Fibroblast of pulmonary artery (primary cell): Measurements from ENCODE around the gene RABGAP1L.
"Not testable (repeated sequence)": the region's sequence is repeated elsewhere in the genome, so short reads cannot be mapped to it uniquely, and the experiment has no call there.

Source experiments
- DNase-seq: peaks from one replicate; pipeline ENCODE4 v3.0.0-alpha.2; 2010; ENCODE audit warnings: low read depth
- H3K4me3 ChIP-seq: replicated peaks from 2 replicates; pipeline ENCODE4 v1.5.1; 2011; ENCODE audit warnings: low read depth, mild to moderate bottlenecking, control low read depth, low read length, moderate library complexity
- CTCF ChIP-seq: IDR thresholded peaks from 2 replicates; pipeline ENCODE4 v1.5.1; 2011; ENCODE audit warnings: mild to moderate bottlenecking, control low read depth, low read length, inconsistent platforms; ENCODE audit errors: missing control alignments

The RABGAP1L gene

GRCh38 chr1:174224641-174225040, 65.3 kb downstream of the RABGAP1L start:
- no peak overlapping the region for H3K4me3 ChIP-seq
- TF ChIP-seq CTCF = no peak
- DNase-seq = no peak

GRCh38 chr1:174225499-174226204, 66.3 kb downstream of the RABGAP1L start:
- TF ChIP-seq CTCF = no peak
- H3K4me3 ChIP-seq = no peak overlapping the region
- no peak for DNase-seq

- TF ChIP-seq CTCF = no peak
- peak; percentile 47 for DNase-seq
- no peak overlapping the region for H3K4me3 ChIP-seq
Observed at GRCh38 chr1:174230399-174230798, 71.1 kb downstream of the RABGAP1L start.

- H3K4me3 ChIP-seq = no peak overlapping the region
- no peak for TF ChIP-seq CTCF
Observed at GRCh38 chr1:174232761-174233160, 73.4 kb downstream of the RABGAP1L start.

GRCh38 chr1:174238845-174239501, 79.7 kb downstream of the RABGAP1L start:
- not testable (repeated sequence) for H3K4me3 ChIP-seq, DNase-seq

More at GRCh38 chr1:174232761-174233160, 73.4 kb downstream of the RABGAP1L start:
- no peak for DNase-seq

- no peak overlapping the region for H3K4me3 ChIP-seq
- DNase-seq = no peak
- TF ChIP-seq CTCF = no peak
Observed at GRCh38 chr1:174239541-174239940, 80.2 kb downstream of the RABGAP1L start.

GRCh38 chr1:174242856-174243255, 83.5 kb downstream of the RABGAP1L start:
- no peak overlapping the region for H3K4me3 ChIP-seq
- TF ChIP-seq CTCF = no peak
- no peak for DNase-seq
